Measurements from ENCODE around the gene ARHGAP5.

DNA sequence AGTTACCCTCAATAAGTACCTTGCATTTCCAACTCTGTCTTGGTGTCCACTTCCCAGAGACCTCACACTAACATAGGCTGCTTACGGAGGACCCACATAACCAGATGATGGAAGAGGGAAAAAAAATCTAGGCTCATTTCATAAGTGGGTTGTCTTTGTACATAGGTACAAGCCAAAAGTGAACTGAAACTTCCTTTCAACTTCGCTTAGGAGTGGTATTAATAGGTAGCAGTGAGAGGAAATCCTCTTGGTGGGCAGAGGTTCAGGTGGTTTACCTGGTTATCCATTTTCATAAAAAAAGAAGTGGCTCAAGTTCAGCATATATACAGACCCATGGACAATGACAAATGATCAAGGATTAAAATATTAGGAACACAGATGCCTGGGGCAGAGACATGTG, 88.9 kb downstream of the ARHGAP5 start:
- no peak for TF ChIP-seq POLR2AphosphoS5 (IDR thresholded peaks at IDR 0.05; ENCODE audit: low read depth, low read length)
- TF ChIP-seq POLR2A (IDR thresholded peaks at IDR 0.05; ENCODE audit: low read depth, low read length), result no peak

Data from GM12892 (cell line).